NOMO-1 treated with DMSO at 0.1 percent for 48 hours (cell line): ENCODE data around the gene SMG5.
A peak's percentile ranks its signal among the peaks of the same experiment; 100 is the strongest.

Experiments
- DNase-seq: peaks from one replicate; lab custom pipeline; 2025; ENCODE audit not compliant: unreplicated experiment; lab: John Stamatoyannopoulos, UW

Gene SMG5

GRCh38 chr1:156281281-156281680, 1.3 kb downstream of the SMG5 start:
- peak; percentile 44 for DNase-seq

- no peak for DNase-seq
Observed at GRCh38 chr1:156279837-156280236, 2.8 kb downstream of the SMG5 start.

- peak; percentile 61 for DNase-seq
Observed at GRCh38 chr1:156276966-156277381, 5.7 kb downstream of the SMG5 start.

GRCh38 chr1:156276532-156276931, 6.1 kb downstream of the SMG5 start:
- peak; percentile 77 for DNase-seq

GRCh38 chr1:156270314-156270713, 12.3 kb downstream of the SMG5 start:
- DNase-seq, result no peak

- DNase-seq, result no peak
Observed at GRCh38 chr1:156268336-156268735, 14.3 kb downstream of the SMG5 start.

GRCh38 chr1:156266051-156266450, 16.6 kb downstream of the SMG5 start:
- no peak for DNase-seq

- DNase-seq, result no peak
Observed at GRCh38 chr1:156263288-156263655, 19.4 kb downstream of the SMG5 start.

- no peak for DNase-seq
Observed at GRCh38 chr1:156262461-156263287, 20.0 kb downstream of the SMG5 start.

GRCh38 chr1:156260896-156261295, 21.7 kb downstream of the SMG5 start:
- no peak for DNase-seq

GRCh38 chr1:156259805-156260204, 22.8 kb downstream of the SMG5 start:
- no peak for DNase-seq

- no peak for DNase-seq
Observed at GRCh38 chr1:156258859-156259258, 23.8 kb downstream of the SMG5 start.

GRCh38 chr1:156257711-156258110, 24.9 kb downstream of the SMG5 start:
- DNase-seq, result no peak

- no peak for DNase-seq
Observed at GRCh38 chr1:156253634-156254033, 29.0 kb downstream of the SMG5 start.

- DNase-seq, result no peak
Observed at GRCh38 chr1:156251527-156251926, 31.1 kb downstream of the SMG5 start.

- DNase-seq, result no peak
Observed at GRCh38 chr1:156249593-156249992, 33.0 kb downstream of the SMG5 start.

GRCh38 chr1:156248323-156248683, 34.3 kb downstream of the SMG5 start:
- no peak for DNase-seq

GRCh38 chr1:156247460-156248322, 34.9 kb downstream of the SMG5 start, which contains the start of gene PAQR6:
PAQR6 (minus strand) TSS chr1:156248056; CDS start chr1:156246731, 1,325 bp downstream.
- no peak for DNase-seq

- DNase-seq, result no peak
Observed at GRCh38 chr1:156246781-156247459, 35.7 kb downstream of the SMG5 start.

- no peak for DNase-seq
Observed at GRCh38 chr1:156246241-156246780, 36.3 kb downstream of the SMG5 start.
